ENCODE results near the gene WNT7A. TPM values are rescaled to one million over a fixed set of nuclear protein-coding genes. Genes with fewer than 3 reads are reported as not detected.

WNT7A gene
- polyA plus RNA-seq, 4 donors, result 0.04 to 0.14 TPM; not detected in 2

- no peak for DNase-seq (ENCODE audit: low read depth in 4 of 4, low spot score in 3 of 4)
Measured at GRCh38 chr3:13801361-13802204, 78.3 kb downstream of the WNT7A start.

- no peak for DNase-seq (ENCODE audit: low read depth in 4 of 4, low spot score in 3 of 4)
Measured at GRCh38 chr3:13800064-13800463, 79.8 kb downstream of the WNT7A start.

- DNase-seq (ENCODE audit: low read depth in 4 of 4, low spot score in 3 of 4), result no peak
Measured at GRCh38 chr3:13798401-13798800, 81.5 kb downstream of the WNT7A start.

GRCh38 chr3:13796701-13797460 is 83.0 kb downstream of the WNT7A start:
- DNase-seq (ENCODE audit: low read depth in 4 of 4, low spot score in 3 of 4), result no peak

- DNase-seq (ENCODE audit: low read depth in 4 of 4, low spot score in 3 of 4), result no peak
Measured at GRCh38 chr3:13795816-13796215, 84.1 kb downstream of the WNT7A start.

DNA sequence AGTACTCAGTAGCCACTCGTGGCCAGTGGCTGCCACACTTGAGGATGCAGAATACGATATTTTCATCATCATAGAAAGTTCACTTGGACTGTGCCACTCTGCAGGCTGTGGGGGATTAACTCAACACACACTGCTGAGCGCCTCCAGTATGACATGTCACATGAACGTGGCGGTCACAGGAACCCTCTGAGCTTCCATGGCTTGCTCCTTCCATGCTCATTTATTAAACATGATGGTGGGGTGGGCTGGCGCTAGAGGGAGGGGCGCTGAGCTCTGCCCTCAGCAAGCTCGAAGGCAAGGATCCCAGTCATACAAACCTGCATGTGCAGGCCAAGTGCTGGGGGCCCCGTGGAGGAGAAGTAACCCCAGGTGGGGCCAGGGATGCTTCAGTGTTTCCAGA is 85.5 kb downstream of the WNT7A start:
- no peak for DNase-seq (ENCODE audit: low read depth in 4 of 4, low spot score in 3 of 4)

DNA sequence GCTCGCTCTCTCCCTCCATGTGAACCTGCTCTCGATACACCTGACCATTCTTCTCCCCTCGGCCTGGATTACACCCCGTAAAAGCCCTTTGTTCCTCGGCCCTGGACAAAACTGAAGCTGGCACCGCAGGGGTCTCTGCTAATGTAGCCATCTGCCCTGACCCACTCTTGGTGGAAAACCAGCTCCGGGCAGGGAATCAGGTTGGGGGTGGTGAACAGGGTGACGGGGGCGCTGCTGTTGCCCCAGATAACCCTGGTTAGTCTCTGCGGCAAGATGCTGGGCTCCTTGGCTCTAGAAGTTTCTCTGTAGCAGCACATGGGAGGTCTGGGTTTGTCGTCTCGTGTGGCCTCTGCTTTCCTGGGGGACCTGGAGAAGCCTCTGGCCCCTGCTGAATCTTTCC is 86.4 kb downstream of the WNT7A start:
- no peak for DNase-seq (ENCODE audit: low read depth in 4 of 4, low spot score in 3 of 4)

DNA sequence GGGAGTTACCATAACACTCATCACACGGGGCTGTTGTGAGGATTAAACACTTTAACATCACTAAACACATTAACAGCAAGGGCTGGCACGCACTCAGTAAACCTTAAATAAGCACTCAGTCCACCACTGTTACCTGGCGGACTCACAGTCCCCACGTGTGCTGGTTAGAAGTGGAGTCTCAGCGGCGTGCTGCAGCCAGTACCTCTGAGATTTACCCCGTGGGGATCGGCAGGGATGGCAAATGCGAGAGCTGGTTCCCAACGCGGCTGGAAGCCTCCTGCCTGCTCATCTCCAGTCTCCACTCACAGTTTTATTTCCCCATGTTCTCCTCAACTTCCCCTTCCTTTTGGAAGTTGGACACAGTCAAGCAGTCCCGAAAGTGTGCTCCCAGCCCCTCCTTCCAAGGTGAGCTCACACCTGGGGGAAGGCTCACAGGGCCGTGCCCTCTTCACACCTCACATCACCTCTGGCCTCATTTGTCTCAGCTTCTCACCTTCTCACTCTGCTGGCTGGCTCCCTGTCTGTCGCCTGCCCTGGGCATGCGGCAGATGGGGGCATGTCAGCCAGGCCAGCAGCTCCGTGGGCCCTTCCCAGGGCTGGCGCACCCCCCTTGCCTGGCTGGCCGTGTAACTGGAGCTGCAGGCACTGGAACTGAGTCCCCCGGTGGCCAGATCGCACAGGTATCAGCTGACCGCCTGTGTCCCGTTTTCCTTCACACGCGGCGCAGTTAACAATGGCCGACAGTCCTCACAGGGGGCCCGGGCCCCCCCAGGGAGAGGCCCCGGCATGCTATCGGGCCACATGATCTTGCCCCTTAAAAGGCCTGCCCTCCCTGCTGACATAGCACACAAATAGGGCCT is 87.1 kb downstream of the WNT7A start:
- DNase-seq (ENCODE audit: low read depth in 4 of 4, low spot score in 3 of 4), result peak in 2 of 4 donors; percentile 3 to 21

GRCh38 chr3:13792051-13792490 is 87.8 kb downstream of the WNT7A start:
- DNase-seq (ENCODE audit: low read depth in 4 of 4, low spot score in 3 of 4), result no peak

GRCh38 chr3:13791198-13792050 is 88.4 kb downstream of the WNT7A start:
- DNase-seq (ENCODE audit: low read depth in 4 of 4, low spot score in 3 of 4), result no peak

DNA sequence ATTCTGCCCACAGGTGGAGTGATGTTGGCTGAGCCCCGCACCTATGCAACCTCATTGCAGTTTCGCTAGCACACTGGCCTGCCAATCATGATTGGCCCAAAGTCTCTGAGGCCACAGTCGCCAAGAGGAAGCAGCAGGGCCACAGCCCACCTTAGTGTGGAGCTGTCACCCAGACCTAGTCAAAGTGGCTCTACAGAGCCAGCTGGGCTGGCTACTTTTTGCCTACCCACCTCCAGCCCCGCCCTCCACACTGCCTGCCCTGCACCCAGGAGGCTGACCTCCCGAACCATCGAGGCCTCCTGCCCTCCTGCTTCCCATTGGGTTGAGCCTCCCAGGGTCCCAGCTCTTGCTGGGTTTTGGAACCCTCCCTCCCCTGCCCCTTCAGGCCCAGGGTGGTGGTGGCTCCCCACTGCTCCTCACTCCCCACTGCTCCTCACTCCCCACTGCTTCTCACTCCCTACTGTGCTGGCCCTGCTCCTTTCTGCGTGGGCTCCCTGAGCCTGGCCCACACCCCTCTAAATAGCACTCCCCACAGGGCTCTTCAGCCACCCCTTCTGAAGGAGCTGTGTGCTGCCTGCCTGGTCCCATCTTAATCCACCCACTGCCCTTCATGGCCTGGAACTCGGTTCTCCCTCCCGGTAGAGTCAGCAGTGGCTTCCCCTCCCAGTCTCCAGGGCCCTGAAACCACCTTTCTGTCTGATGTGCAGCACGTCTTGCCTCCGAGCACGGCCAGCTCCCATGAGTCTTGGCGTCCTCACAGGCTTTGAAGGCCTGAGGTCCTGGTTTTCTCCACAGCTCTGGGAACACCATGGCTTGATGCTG is 89.3 kb downstream of the WNT7A start:
- DNase-seq (ENCODE audit: low read depth in 4 of 4, low spot score in 3 of 4), result no peak

DNA sequence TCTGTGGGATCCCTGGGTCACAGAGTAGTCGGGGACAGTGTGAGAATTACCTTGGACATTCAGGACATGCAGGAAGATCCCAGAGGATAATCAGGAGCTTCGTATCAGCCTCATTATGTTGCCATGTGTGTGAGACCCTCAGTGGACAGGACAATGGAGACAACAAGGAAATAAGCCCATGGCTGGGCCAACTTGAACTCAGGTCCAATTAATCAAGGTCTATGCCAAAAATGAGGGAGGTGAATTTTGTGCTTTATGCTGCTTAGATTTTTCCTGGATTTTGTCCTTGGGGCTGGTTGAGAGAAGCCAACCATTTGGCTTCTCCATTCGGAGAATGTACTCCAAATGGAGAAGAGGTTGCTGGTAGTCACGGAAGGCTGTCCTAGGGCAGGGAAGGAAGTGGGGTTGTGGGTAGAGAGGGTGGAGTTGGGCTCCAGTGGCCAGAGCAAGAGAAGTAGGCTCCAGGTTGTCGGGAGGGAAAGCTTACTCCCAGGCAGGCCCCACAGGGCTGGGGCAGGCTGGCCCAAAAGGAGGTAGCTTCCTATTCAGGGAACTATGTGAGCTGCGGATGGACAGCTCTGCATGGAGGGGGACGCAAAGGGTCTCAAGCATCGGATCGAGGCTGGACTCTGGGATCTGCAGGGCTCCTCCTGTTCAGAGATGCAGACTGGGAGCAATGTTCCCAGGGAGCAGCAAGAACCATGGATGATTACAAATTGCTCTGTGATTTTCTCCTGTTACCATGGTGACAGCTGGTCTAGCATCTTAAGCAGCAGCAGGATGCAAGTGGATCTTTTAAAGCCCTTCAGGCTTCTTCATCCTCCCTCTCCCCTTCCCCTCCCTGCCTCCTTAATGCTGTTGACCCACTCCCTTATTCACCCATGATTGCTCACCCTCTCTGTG is 91.1 kb downstream of the WNT7A start:
- DNase-seq (ENCODE audit: low read depth in 4 of 4, low spot score in 3 of 4), result no peak

- no peak for DNase-seq (ENCODE audit: low read depth in 4 of 4, low spot score in 3 of 4)
Measured at GRCh38 chr3:13787533-13788132, 92.2 kb downstream of the WNT7A start.

GRCh38 chr3:13786811-13787210 is 93.1 kb downstream of the WNT7A start:
- no peak for DNase-seq (ENCODE audit: low read depth in 4 of 4, low spot score in 3 of 4)

GRCh38 chr3:13785853-13786436 is 93.9 kb downstream of the WNT7A start:
- DNase-seq (ENCODE audit: low read depth in 4 of 4, low spot score in 3 of 4), result no peak

DNA sequence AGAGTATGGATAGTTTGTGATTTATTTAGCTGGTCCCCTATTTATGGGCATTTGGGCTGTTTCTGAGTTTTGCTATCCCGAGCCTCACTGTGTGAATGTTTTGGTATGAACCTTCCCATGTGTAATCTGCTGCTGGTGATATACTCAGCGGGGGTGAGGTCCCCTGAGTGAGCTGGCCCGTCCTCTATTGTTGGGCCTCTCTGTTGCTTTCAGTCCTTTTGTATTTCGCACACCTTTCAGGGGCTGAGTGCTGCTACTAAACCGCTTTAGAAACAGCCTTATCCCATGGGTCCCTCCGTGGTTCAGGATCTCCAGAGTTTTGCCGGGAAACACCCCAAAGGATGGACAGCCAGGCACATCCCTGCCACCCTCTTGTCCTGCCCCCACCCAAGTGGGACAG is 94.5 kb downstream of the WNT7A start:
- no peak for DNase-seq (ENCODE audit: low read depth in 4 of 4, low spot score in 3 of 4)

DNA sequence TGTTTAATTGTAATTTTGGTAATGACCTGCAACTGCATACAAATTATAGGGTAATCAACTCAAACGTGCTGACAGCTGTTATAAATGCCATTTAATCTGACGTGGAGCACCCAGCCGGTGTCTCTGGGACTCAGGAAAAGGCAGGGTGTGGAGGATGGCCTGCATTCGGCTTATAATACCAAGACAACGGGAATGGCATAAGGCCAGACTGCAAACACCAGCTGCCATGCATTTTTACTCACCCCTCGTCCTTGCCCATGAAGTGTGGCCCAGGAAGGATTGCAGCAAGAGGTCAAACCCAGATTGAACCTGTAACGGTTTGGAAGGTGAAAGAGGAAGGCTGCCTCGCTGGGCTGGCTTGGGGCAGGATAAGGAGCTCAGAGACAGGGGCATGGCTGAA is 96.4 kb downstream of the WNT7A start:
- no peak for DNase-seq (ENCODE audit: low read depth in 4 of 4, low spot score in 3 of 4)
